Hematopoietic multipotent progenitor cell treated with erythropoietin and hydrocortisone succinate and interleukin-3 and kit ligand, for 4 days (in vitro differentiated cells): ENCODE measurements around the gene RAD51AP2.
"Not testable (repeated sequence)": the region's sequence is repeated elsewhere in the genome, so short reads cannot be mapped to it uniquely, and the experiment has no call there.

Experiments
- DNase-seq: peaks from one replicate; pipeline ENCODE4 v3.0.0-alpha.2; 2015

RAD51AP2 gene

DNA sequence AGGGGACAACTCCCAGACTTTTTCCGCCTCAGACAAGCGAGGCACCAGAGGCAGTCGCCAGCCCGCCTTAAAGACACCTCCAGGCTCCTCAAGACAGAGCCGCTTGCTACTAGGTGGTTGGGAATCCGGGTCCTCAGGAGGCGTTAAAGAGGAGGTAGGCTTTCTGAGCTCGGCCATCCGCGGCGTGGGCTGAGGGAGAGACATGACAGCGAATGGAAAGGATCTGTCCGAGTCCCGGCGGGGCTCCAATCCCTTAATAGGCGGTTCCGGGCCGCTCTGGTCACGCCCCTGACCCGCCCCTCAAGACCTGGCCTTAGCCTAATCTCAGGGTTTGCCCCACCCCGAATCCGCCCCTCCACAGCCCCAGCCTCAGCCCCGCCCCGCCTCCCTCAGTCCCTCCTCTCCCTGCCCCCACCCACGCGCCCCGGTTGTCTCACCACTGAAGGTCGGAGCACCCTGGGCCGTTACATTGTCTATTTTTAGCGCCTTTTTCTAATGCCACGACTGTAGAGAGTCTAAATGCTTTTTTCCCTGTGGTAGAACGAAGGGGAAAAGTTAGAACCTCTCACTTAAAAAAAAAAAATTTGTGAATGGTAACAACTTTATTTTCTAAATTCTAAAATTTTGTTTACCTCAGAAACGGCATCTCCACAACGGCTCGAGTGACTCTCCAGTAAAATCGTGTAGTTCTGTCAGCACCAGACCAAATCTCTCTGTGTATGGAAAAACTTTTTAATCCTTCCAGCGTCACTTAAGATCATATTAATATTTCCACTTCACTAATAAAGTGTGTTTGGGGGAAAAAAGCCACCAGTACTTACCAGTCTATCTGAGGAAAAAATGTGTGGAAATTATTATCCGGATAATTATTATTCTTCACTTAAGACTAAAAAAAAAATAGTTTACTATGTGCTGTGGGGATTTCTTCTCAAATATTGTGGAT lies at the start of gene RAD51AP2:
RAD51AP2 (minus strand) TSS at position 229 of the 943 bp plus-strand sequence; CDS start at position 204, 25 bp downstream.
- peak; percentile 51 for DNase-seq

DNA sequence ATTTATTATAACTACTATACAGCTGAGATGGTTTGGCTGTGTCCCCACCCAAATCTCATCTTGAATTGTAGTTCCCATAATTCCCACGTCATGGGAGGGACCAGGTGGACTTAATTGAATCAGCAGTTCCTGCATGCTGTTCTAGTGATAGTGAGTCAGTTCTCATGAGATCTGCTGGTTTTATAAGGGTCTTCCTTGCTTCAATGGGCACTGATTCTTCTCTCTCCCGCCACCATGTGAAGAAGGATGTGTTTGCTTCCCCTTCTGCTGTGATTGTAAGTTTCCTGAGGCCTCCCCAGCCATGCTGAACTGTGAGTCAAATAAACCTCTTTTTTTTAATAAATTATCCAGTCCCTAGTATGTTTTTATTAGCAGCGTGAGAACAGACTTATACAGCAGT lies 47.5 kb upstream of the RAD51AP2 start:
- DNase-seq = not testable (repeated sequence)

DNA sequence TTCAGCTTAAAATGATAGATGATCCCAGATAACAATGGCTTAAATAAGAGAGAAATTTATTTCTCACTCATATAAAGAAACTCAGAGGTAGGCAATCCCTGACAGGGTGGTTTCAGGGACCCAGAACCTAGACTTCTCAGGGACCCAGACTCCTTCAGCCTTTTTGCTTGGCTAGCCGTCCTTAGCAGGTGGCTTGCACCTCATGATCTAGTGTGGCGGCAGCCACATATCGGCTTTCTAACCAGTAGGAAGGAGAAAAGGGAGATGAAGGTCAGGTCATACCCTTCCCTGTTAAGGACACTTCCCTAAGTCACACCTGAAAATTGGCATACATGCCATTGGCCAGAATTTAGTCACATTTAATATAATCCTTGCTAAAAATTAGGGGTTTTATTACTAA lies 40.6 kb upstream of the RAD51AP2 start:
- no peak for DNase-seq

DNA sequence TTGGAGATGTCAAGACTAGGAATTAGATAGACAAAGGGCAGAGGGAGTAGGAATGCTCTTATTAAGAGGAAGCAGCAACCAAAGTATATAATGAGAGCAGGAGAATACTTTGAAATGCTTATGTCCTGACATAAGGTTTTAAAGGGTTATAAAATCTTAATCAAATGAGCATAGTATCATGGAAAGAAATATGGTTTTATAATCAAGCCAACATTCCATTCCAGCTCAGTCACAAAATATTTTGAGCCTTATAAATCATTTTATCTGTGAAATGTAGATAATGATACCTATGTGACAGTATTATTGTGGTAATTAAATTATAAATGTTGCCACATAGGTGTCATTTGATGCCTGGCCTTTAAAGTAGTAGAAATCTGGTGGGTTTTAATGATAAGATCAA lies 39.8 kb upstream of the RAD51AP2 start:
- DNase-seq = no peak

DNA sequence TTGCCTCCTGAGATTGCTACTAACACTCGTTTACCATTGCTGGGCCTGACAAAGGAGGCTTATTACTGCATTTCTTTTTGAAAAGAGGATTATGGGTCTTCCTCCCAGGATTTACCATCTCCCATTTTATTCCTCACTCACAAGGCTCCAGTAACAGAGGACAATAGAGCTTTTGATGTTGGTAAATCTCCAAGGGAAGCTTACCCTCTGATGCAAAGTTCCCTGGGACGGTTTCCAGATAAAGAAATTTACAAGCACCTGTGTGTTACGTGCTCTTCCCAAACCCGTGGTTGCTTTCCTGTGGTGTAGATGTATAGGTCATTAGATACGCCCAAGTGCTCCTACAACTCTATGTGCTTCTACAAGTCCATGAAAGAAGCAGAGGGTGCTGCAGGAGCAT lies 39.4 kb upstream of the RAD51AP2 start:
- DNase-seq = no peak

DNA sequence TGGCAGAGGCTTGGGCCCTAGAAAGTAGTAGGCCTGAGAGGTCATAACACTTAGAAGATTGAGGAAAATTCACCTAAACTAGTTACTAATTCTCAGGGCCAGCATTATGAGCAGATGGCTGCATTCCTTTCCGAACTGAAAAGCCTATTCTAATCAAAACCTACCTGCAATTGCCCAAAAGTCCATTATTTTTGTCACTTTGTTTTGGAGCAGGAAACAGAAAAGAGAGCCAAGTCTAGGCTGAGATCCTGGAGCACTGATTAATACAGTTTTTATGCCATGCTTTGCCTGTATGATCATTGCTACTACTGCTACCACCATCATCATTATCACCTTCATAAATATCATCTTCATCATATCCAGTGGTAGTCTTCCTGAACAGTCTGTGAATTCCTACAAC lies 36.9 kb upstream of the RAD51AP2 start:
- no peak for DNase-seq

DNA sequence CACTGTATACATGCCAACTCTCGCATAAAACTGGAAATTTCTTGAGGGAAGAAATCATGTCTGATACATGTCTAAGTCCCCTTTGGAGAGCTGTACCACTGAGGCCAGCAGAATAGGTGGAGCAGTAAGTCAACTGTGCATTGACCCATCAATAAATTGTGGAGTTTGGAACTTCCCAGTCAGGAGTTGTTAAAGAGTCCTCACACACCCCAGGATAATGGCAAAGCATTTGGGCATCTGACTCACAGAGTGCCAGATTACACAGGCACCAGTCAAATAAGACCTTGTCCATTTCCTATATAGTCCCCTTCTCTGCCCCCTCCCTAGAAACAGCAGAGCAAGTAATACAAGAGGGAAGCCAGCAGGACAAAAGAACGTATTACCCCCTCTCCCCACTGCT lies 32.7 kb upstream of the RAD51AP2 start:
- DNase-seq = no peak

DNA sequence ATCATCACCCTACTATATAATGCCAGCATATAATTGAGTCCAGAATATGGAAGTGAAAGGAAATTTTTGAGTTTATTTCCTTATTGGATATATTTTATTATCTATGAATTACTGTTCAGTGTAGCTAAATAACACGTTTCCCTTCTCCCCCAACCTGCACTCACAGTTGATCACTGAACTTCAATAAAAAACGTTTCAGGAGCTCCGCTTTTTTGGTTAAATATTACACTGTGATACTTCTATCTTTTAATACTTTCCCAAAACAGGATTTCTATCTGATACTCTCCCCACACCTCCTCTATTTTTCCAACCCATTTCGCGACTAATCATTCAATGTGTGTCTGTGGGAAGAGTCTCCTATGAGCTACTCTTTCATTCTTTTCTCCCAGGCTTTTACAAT lies 29.5 kb upstream of the RAD51AP2 start:
- DNase-seq = no peak

DNA sequence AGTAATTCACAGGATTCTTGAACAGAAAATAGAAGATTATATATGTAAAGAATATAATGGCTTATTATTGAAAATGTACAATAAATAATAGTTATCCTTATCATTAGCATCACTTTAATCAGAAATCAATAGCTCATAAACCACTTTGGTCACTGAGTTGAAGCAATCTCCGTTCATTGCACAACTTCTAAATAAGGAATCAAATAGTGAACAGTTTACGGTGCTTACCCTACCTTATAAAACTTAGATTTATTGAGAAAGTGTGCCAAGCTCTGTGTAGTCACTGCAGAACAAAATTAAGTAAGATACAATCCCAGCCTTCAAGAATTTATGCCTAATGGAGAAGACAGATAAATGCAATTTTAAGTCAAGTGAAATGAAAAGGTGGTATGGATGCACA lies 29.0 kb upstream of the RAD51AP2 start:
- no peak for DNase-seq

- DNase-seq = no peak
Measured at GRCh38 chr2:17545680-17546613, 27.7 kb upstream of the RAD51AP2 start.

DNA sequence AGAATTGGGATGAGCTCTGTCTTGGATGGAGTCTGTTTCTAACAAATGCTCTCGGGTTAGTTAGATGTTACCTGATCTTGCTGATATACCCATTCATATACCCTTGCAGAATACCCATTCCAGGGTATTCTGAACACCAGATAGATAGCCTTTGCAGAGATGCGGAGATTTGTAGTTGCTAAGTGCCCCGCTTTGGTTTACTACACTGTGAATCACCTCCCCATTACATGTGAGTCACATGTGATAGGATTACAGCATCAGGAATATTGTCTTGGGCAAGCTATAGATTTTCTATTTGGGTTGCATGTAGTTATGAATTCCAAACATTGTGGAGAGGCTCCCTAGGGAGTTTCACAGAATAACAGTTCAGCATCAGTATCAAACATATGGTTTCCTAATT lies 26.0 kb upstream of the RAD51AP2 start:
- DNase-seq = no peak

GRCh38 chr2:17543848-17544247 lies 25.6 kb upstream of the RAD51AP2 start:
- no peak for DNase-seq

GRCh38 chr2:17543131-17543660 lies 25.0 kb upstream of the RAD51AP2 start:
- no peak for DNase-seq

DNA sequence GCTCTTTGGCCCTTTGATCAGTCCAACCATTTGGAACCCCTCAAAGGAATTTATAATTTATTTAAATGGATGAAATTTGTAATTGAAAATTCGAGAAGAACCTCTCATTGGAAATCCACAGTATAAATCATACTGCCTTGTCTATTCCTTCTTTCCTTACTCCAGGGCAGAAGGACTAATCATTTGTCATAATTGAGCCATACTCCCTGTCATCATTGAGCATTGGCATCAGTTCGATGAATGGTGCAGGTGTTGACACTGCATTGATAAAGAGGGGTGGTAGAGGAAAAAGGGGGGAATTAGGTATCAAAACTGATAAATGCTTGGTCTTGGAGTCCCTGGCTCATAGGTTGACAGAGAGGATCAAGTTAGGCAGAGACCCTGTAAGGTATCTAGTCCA lies 24.2 kb upstream of the RAD51AP2 start:
- no peak for DNase-seq

DNA sequence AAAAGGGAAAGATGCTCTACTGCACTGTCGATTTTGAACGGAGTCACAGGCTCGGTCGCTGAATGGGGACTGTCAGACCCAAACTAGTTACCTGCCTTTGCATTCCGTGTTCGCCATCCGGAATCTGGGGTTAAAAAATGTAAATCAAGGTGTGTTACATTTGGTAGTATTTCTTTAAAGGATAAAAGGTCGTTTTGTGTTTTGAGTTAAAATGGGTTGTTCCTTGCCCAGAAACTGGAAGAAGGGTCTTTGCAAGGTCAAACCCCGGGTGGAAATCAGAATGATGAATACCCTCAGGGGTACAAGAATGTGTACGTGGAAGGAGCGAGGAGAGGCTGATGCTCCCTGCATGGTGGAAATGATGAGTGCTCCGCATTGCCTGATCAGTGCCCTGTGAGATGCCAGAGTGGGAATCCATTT lies 23.3 kb upstream of the RAD51AP2 start:
- no peak for DNase-seq

DNA sequence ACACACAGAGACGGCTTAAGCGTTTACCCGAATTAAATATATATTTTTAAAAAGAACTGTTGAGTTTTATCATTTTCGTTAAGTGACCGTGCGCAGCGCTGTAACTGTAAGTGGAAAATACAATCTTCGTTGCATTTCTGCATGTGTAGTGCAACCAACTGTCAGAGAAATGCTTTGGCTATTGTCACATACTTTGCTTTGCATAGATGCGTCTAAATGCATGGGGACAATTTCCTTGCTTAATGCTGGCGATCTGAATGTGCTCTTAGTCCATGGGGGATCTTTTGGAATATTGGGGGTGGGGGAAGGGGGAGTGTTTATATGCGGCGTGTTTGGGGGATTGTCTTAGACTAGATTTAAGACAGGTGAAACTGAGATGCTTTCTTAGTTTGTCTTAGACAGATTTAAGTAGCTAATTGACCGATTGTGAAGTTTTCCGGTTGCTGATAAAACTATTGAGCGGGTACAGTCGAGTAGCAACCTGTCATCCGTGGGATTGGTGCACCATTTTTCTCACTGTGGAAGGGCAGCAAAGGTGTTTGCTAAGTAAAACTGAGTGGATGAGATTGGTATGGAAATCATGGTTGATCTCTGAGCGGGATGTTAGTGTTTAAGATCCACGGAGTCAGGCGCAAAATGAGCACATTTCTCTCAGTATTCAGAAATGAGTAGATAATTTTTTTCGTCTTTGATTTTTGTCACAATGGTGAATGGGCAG lies 22.7 kb upstream of the RAD51AP2 start:
- no peak for DNase-seq

DNA sequence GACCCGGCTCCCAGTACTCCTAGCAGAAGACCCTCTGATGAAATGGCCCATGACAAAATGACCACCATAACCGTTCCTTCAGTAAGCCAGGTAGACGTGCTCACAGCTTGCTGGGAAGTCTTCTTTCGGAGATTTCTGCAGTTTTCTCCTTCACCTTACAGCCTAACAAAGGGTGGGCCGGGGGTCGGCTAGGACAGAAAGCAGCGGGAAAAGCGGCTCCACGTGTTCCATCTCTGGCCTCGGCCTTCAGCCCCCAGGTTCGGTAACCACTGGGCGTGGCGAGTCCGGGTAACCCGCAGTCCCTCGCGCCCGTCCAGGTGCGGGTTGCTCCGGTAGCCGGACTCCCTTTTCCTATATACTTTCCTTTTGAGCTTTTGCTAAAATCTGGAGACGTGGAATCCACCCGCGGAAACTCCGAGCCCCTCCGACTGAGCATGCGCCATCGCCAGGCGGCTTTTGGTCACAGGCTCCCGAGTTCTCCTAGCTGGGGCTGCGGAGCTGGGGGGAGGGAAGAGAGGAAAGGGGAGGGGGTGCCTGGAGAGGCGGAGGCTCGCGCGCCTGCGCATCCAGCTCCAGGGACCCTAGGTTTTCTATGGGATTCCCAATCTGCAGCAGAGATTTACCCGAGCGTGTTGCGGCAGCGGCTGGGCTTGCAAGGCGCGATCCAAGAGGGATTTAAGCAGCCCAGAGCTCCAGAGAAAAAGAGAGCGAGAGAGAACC lies 22.0 kb upstream of the RAD51AP2 start, which contains the start of gene VSNL1:
VSNL1 (plus strand) TSS at position 604 of the 720 bp plus-strand sequence. CDS start 51,379 bp downstream, outside the sequence.
- no peak for DNase-seq

DNA sequence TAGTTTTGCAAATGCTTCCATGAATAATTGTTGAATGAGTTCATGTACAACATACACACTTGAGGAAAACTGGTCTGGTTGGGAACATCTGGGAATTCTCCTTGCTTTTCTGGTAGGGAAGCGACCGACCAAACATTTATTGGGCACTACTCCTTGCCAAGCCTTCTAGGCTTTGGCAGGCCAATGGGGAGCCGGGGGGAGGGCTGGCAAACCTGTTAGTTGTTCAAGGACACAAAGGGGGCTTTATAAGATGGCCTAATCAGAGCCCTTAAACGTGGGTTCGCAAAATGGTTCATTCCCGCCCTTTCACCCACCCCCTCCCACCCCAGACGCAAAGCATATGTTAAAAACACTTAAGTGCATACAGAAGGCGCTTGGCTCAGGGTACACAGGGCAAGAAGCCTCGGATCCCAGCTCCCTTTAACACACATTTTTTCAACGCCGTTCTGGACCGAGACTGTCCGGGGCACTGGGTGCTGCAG lies 21.4 kb upstream of the RAD51AP2 start:
- no peak for DNase-seq

DNA sequence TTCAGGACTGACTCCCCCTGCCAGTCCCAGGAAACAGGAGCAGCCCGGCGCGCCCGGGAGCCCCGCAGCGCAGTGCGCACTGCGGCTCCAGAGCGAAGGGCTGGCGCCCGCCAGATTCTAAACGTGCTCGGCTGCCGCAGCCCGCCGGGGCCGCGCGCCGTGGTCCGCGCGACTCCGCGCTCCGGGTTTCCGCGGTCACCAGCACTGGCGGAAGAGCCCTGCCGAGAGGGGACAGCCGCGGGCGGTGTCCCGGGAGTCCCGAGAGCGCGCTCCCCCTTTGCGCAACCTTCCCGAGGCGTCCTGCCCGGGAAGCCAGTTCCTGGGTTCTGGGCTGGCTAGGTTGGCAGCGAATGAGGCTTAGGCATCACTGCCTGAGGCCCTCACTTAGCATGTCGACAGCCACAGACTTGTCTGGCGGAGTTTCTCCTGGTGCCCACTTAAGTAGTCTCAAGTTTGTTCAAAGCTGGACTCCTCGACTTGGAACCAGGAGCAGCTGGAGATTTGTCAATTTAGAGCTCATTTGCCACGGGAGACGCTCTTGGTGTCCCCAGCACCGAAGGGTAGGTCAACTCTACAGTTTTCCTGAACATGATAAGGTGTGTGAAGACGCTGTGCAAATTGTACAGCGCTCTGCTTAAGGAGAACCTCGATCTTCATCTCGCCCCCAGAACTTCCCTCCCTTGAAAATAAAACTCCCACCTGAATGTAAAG lies 20.8 kb upstream of the RAD51AP2 start:
- peak; percentile 21 for DNase-seq

DNA sequence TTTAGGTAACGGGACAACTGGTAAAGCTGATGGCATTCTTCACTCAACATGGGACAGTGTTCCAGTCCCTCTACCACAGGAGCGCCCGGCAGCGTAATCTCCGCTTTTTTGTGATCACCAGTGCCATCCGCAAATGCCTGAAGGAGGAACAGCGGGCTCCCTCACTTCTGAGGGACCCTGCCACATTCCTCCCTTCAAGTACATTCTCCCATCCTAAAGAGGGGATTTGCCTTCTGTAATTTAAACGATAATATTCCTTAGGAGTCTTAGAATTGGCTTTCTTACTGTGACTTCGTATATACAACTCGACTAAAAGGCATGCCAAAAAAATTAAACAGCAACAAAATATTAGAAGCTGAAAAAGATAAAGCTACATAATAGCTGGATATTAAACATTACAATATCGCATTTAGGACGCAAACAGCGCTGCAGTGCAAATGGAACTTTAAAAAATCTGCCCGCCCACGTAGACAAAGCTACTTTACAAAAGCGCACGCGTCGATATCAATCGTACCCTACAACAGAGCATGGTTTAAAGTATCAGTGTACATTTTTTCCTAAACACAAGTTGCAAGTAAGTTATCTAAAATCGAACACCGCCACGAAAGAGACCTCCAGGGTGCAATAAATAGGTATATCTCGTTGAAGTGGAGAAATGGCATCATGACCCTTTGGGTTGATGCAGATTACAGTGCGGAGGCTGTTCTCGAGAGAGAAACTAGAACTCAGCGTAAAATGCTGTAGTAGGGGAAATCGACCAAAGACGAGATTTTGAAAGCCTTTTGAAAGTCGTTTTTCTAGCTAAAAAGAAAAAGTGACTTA lies 20.0 kb upstream of the RAD51AP2 start:
- DNase-seq = peak; percentile 17
